Endothelial cell of umbilical vein (primary cell): ENCODE data around the gene ITPR2. TPM values are rescaled to one million over a fixed set of nuclear protein-coding genes. Genes with fewer than 3 reads are reported as not detected.

Source experiments
- BruUV-seq: library from RNA; stranded (reverse); fragments of 400-500 nt; replicated peaks from 2 replicates; lab custom pipeline; 2021; lab: Mats Ljungman, UMichigan
- CTCF ChIA-PET: fragments of 300-600, 350-600 bp; sonication (Branson Sonifier 250); formaldehyde crosslinking; loops from one replicate; lab custom pipeline; 2021; ENCODE audit warnings: antibody characterized with exemption, inconsistent platforms; lab: Charles Lee
- POLR2A ChIA-PET: fragments of 300-600, 350-600 bp; sonication (Branson Sonifier 250); formaldehyde crosslinking; loops from one replicate; lab custom pipeline; 2021; ENCODE audit warnings: antibody characterized with exemption, inconsistent platforms; lab: Charles Lee
- DNase-seq: peaks from one replicate; pipeline ENCODE4 v3.0.0-alpha.2; 2011; ENCODE audit warnings: low read depth, low spot score
- FAIRE-seq: peaks from 2 replicates; lab custom pipeline; 2011; peaks lifted over from hg19 to GRCh38; lab: Jason Lieb, UNC
- H2AFZ ChIP-seq: 2 replicates; pipeline ENCODE4 v1.6.0; 2012; ENCODE audit warnings: low read depth, low read length, control low read depth, inconsistent platforms
- H3K27ac ChIP-seq: 2 replicates; pipeline ENCODE4 v1.5.1; 2011; ENCODE audit warnings: low read depth, mild to moderate bottlenecking, control low read depth, low read length, moderate library complexity; ENCODE audit not compliant: insufficient read depth
- H3K27me3 ChIP-seq, 2 experiments: 2 replicates each; pipeline versions ENCODE4 v1.6.0 to v1.6.1; 2011; ENCODE audit warnings: low read length in 2 of 2, mixed read lengths in 1 of 2; ENCODE audit not compliant: control insufficient read depth in 2 of 2, insufficient read depth in 2 of 2
- H3K36me3 ChIP-seq, 2 experiments: 2 replicates in 1 of 2; 3 replicates in 1 of 2; pipeline ENCODE4 v1.5.1; 2011; ENCODE audit warnings: low read length in 2 of 2, mild to moderate bottlenecking in 1 of 2, moderate library complexity in 1 of 2; ENCODE audit not compliant: control insufficient read depth in 2 of 2, insufficient read depth in 2 of 2; ENCODE audit errors: extremely low read depth in 1 of 2
- H3K4me1 ChIP-seq: 3 replicates; pipeline ENCODE4 v1.5.1; 2011; ENCODE audit warnings: mild to moderate bottlenecking, low read length; ENCODE audit not compliant: control insufficient read depth, insufficient read depth; ENCODE audit errors: extremely low read depth
- H3K4me2 ChIP-seq: 2 replicates; pipeline ENCODE4 v1.6.1; 2011; ENCODE audit warnings: low read length, control low read depth, mixed read lengths; ENCODE audit not compliant: insufficient read depth
- H3K4me3 ChIP-seq, 3 experiments: fragments of 200-600 bp in 1 of 3; sonication (generic), shearing (Covaris generic) in 1 of 3; replicated peaks in 1 of 3; 2 replicates each; pipeline ENCODE4 v1.5.1; 2011 to 2016; ENCODE audit warnings: control low read depth in 3 of 3, low read length in 3 of 3, mild to moderate bottlenecking in 2 of 3, inconsistent platforms in 1 of 3, low read depth in 1 of 3, moderate library complexity in 1 of 3; ENCODE audit not compliant: insufficient read depth in 1 of 3
- H3K79me2 ChIP-seq: 2 replicates; pipeline ENCODE4 v1.6.0; 2012; ENCODE audit warnings: low read length, inconsistent platforms; ENCODE audit not compliant: control insufficient read depth, insufficient read depth
- H3K9ac ChIP-seq: replicated peaks from 2 replicates; pipeline ENCODE3; 2011; ENCODE audit warnings: low read length, control low read depth; ENCODE audit not compliant: insufficient read depth; ENCODE audit errors: extremely low read depth
- H3K9me1 ChIP-seq: replicated peaks from 3 replicates; pipeline ENCODE4 v1.6.0; 2011; ENCODE audit warnings: mild to moderate bottlenecking, low read length; ENCODE audit not compliant: control insufficient read depth, insufficient read depth; ENCODE audit errors: extremely low read depth
- H3K9me3 ChIP-seq: replicated peaks from 2 replicates; pipeline ENCODE4 v1.5.1; 2012; ENCODE audit warnings: low read length, inconsistent platforms; ENCODE audit not compliant: control insufficient read depth, insufficient read depth
- H4K20me1 ChIP-seq: replicated peaks from 2 replicates; pipeline ENCODE3; 2011; ENCODE audit warnings: mild to moderate bottlenecking, low read length; ENCODE audit not compliant: control insufficient read depth, insufficient read depth; ENCODE audit errors: extremely low read depth
- CTCF ChIP-seq, 2 donors: IDR thresholded peaks; 1 replicate in 1 of 2; 2 replicates in 1 of 2; pipeline ENCODE4 v1.5.1; 2011; ENCODE audit warnings: low read length in 2 of 2, mild to moderate bottlenecking in 2 of 2, moderate library complexity in 2 of 2, control low read depth in 1 of 2, inconsistent platforms in 1 of 2, low read depth in 1 of 2; ENCODE audit not compliant: insufficient read depth in 1 of 2; ENCODE audit errors: extremely low read depth in 1 of 2
- EZH2 ChIP-seq: IDR thresholded peaks from 2 replicates; pipeline ENCODE4 v1.6.1; 2012; ENCODE audit warnings: borderline replicate concordance, low read depth, mild to moderate bottlenecking, moderate library complexity, low read length, inconsistent platforms; ENCODE audit not compliant: severe bottlenecking
- FOS ChIP-seq: IDR thresholded peaks from 2 replicates; pipeline ENCODE4 v1.6.1; 2011; ENCODE audit warnings: mild to moderate bottlenecking, low read length, moderate library complexity, borderline replicate concordance; ENCODE audit not compliant: insufficient read depth
- GATA2 ChIP-seq: IDR thresholded peaks from 2 replicates; pipeline ENCODE4 v1.7.0; 2011; ENCODE audit warnings: low read depth, mild to moderate bottlenecking, moderate library complexity, mixed read lengths, low read length; ENCODE audit not compliant: insufficient read length, insufficient read depth
- JUN ChIP-seq: IDR thresholded peaks from 2 replicates; pipeline ENCODE4 v1.6.1; 2011; ENCODE audit warnings: borderline replicate concordance, low read depth; ENCODE audit not compliant: insufficient read length, insufficient read depth
- MAX ChIP-seq: IDR thresholded peaks from 2 replicates; pipeline ENCODE4 v1.6.1; 2011; ENCODE audit not compliant: insufficient read depth, insufficient read length
- MYC ChIP-seq: IDR thresholded peaks from one replicate; pipeline ENCODE4 v1.6.1; 2011; ENCODE audit warnings: mild to moderate bottlenecking, low read depth, low read length
- POLR2A ChIP-seq: IDR thresholded peaks from 2 replicates; pipeline ENCODE4 v1.6.1; 2012; ENCODE audit warnings: low read depth, mild to moderate bottlenecking, control low read depth, low read length
- POLR2AphosphoS5 ChIP-seq: IDR thresholded peaks from 2 replicates; pipeline ENCODE4 v1.6.1; 2012; ENCODE audit warnings: low read depth, mild to moderate bottlenecking, control low read depth, low read length, moderate library complexity; ENCODE audit not compliant: insufficient read depth
- dilution Hi-C: fragments of 300-500 bp; cut with MboI; formaldehyde crosslinking; loops from one replicate; pipeline ENCODE4 v1.15.0; 2019; ENCODE audit warnings: low sequenced_read_pairs; ENCODE audit not compliant: extremely low pct_ligation_motif_present
- intact Hi-C: fragments of 100-400 bp; cut with micrococcal nuclease; formaldehyde crosslinking; loops from one replicate; pipeline ENCODE4 v1.10.0; 2022
- polyA plus RNA-seq, 4 experiments: library from polyadenylated mRNA; depleted of rRNA in 3 of 4; stranded (reverse) in 3 of 4; unstranded in 1 of 4; fragments of >200 nt; gene quantifications; 2 replicates each; pipeline versions ENCODE4 v1.2.1 to v1.2.3, GENCODE V29; 2011 to 2012; ENCODE audit warnings: missing spikeins in 1 of 4
- total RNA-seq: library from RNA; stranded (reverse); gene quantifications from 2 replicates; pipeline ENCODE4 v1.2.3, GENCODE V29; 2021

Gene ITPR2
- total and polyA plus RNA-seq, 2 donors (not counting 3 experiments of a cell fraction or from before 2014, with no cell fraction given), result 16.2 to 86.8 TPM

GRCh38 chr12:26455936-26456574, 376.9 kb downstream of the ITPR2 start:
- POLR2A ChIA-PET, result no interaction called here
- dilution Hi-C loops, result no loop called here
- no peak for FAIRE-seq

GRCh38 chr12:26453246-26453645, 379.7 kb downstream of the ITPR2 start:
- no peak for DNase-seq
- no peak for TF ChIP-seq FOS
- TF ChIP-seq MYC, result no peak
- no peak for TF ChIP-seq MAX
- TF ChIP-seq EZH2, result no peak
- TF ChIP-seq CTCF (IDR thresholded peaks at IDR 0.05; ENCODE audit: extremely low read depth in 1 of 2, insufficient read depth in 1 of 2, low read depth in 1 of 2, low read length in 2 of 2), result no peak
- TF ChIP-seq JUN, result no peak
- TF ChIP-seq POLR2AphosphoS5, result no peak
- TF ChIP-seq GATA2, result no peak
- no peak for TF ChIP-seq POLR2A
- no peaks in the 10 kb centered on the region for H3K9me1 ChIP-seq
- peaks cover 11% of the 10 kb centered on the region for H3K4me1 ChIP-seq
- dilution Hi-C loops (no loop called here), intact Hi-C loops (no loop called here)
- no peaks in the 10 kb centered on the region for H3K79me2 ChIP-seq
- peaks cover 0 to 9% of the 10 kb centered on the region in 2 experiments for H3K36me3 ChIP-seq
- H3K4me2 ChIP-seq, result no peak overlapping the region
- no peak overlapping the region for H3K9ac ChIP-seq
- H2AFZ ChIP-seq, result no peak overlapping the region
- no peak overlapping the region for H3K27ac ChIP-seq
- no TSS peak for BruUV-seq
- no peaks in the 10 kb centered on the region for H3K27me3 ChIP-seq
- FAIRE-seq, result no peak
- ChIA-PET POLR2A (no interaction called here), CTCF (no interaction called here)
- no peaks in the 10 kb centered on the region for H3K9me3 ChIP-seq
- H3K4me3 ChIP-seq, result no peak overlapping the region
- H4K20me1 ChIP-seq, result no peaks in the 10 kb centered on the region

More at GRCh38 chr12:26455936-26456574, 376.9 kb downstream of the ITPR2 start:
- Histone ChIP-seq H3K4me3 (no peak overlapping the region), H3K27me3 (no peaks in the 10 kb centered on the region), H3K9me3 (no peaks in the 10 kb centered on the region), H3K4me1 (peaks cover 11% of the 10 kb centered on the region), H2AFZ (no peak overlapping the region), H3K27ac (no peak overlapping the region), H4K20me1 (no peaks in the 10 kb centered on the region), H3K79me2 (no peaks in the 10 kb centered on the region), H3K4me2 (no peak overlapping the region), H3K9me1 (no peaks in the 10 kb centered on the region), H3K36me3 (peaks cover 0 to 9% of the 10 kb centered on the region in 2 experiments), H3K9ac (no peak overlapping the region)
- DNase-seq, result no peak
- no TSS peak for BruUV-seq
- intact Hi-C loops, result no loop called here
- TF ChIP-seq FOS (no peak), GATA2 (peak; percentile 78), JUN (no peak)
- CTCF ChIA-PET, result interaction anchor here (2.5 kb wide), 1 partner anchor 11 kb away, joined by 7 read pairs; no protein-coding TSS in a partner anchor
